Cardiac fibroblast (primary cell): ENCODE data around the gene STAU1.

ENCODE experiments used
- DNase-seq, 2 donors: peaks; one replicate each; pipeline versions ENCODE4 v3.0.0 to v3.0.0-alpha.2; 2010; ENCODE audit warnings: low read depth in 2 of 2
- H3K4me3 ChIP-seq, 2 donors: replicated peaks in 1 of 2; 1 replicate in 1 of 2; 2 replicates in 1 of 2; pipeline ENCODE4 v1.5.1; 2011; ENCODE audit warnings: low read depth in 2 of 2, low read length in 2 of 2, mild to moderate bottlenecking in 2 of 2, moderate library complexity in 1 of 2
- TF ChIP-seq, protein P1 (sequence below): IDR thresholded peaks from one replicate; pipeline ENCODE4 v1.5.1; 2011; ENCODE audit warnings: low read depth, mild to moderate bottlenecking, low read length, inconsistent platforms

The STAU1 gene

DNA sequence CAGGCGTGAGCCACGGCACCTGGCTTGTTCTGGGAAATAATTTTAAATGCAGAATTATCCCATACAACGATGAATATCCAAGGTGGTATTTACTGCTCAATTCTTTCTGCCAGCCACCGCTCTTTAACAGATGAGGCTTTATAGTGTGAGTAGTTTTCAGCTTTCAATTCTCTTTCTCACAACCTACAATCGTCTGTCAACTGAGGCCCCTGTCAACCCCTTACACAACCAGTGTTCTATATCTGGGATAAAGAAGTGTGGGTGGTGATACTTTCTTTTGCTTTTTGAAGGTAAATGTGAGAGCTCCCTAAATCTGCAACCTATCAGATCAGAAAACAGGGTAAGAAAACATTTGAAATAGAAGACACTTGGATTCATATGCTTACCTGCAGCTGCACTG is 22.5 kb downstream of the STAU1 start:
- DNase-seq = no peak
- TF ChIP-seq, protein P1, sequence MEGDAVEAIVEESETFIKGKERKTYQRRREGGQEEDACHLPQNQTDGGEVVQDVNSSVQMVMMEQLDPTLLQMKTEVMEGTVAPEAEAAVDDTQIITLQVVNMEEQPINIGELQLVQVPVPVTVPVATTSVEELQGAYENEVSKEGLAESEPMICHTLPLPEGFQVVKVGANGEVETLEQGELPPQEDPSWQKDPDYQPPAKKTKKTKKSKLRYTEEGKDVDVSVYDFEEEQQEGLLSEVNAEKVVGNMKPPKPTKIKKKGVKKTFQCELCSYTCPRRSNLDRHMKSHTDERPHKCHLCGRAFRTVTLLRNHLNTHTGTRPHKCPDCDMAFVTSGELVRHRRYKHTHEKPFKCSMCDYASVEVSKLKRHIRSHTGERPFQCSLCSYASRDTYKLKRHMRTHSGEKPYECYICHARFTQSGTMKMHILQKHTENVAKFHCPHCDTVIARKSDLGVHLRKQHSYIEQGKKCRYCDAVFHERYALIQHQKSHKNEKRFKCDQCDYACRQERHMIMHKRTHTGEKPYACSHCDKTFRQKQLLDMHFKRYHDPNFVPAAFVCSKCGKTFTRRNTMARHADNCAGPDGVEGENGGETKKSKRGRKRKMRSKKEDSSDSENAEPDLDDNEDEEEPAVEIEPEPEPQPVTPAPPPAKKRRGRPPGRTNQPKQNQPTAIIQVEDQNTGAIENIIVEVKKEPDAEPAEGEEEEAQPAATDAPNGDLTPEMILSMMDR = no peak
- no peak overlapping the region for H3K4me3 ChIP-seq

DNA sequence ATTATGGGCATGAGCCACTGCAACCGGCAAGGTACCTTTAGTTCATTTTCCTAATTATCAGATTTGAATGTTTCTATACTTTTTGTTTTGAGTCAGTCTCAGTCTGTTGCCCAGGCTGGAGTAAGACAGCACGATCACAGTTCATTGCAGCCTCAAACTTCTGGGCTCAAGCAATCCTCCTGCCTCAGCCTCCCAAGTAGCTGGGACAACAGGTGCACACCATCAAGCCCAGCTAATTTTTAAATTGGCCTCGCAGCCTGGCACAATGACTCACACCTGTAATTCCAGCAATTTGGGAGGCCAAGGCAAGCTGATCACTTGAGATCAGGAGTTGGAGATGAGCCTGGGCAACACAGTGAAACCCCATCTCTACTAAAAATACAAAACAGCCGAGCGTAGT is 24.4 kb downstream of the STAU1 start:
- no peak for DNase-seq
- TF ChIP-seq, protein P1 = no peak
- no peak overlapping the region for H3K4me3 ChIP-seq

DNA sequence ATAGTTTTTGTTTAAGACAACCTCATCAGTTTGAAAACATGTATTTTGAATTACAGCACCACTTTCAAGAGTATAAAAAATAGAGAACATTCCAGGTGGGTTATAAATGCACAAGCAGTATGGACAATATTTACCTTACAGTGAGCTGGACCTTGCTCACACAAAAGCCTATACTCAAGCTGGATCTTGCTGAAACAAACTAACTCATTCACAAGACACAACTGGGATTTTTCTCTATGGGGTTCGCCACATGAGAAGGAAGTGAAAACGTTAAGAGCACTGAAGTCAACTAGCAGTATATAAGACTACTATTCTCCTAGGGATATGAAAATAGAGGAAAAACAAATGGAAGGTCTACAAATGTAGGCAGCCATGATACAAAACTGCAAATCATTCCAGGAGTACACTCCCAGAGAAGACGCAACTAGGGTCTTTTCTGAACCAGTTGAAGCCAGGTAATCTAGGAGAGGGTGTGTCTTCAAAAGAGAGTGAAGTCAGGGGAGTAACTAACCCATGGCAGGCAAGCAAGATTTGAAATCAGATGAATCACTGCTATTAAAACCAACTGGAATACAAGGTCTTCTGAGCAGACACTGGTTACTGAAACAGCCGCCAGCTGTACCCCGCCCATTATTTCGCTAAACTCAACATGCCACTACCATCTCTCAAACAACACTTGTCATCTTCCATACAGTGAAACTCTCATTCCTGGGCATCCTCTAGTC is 26.5 kb downstream of the STAU1 start:
- TF ChIP-seq, protein P1 = no peak
- no peak for DNase-seq

DNA sequence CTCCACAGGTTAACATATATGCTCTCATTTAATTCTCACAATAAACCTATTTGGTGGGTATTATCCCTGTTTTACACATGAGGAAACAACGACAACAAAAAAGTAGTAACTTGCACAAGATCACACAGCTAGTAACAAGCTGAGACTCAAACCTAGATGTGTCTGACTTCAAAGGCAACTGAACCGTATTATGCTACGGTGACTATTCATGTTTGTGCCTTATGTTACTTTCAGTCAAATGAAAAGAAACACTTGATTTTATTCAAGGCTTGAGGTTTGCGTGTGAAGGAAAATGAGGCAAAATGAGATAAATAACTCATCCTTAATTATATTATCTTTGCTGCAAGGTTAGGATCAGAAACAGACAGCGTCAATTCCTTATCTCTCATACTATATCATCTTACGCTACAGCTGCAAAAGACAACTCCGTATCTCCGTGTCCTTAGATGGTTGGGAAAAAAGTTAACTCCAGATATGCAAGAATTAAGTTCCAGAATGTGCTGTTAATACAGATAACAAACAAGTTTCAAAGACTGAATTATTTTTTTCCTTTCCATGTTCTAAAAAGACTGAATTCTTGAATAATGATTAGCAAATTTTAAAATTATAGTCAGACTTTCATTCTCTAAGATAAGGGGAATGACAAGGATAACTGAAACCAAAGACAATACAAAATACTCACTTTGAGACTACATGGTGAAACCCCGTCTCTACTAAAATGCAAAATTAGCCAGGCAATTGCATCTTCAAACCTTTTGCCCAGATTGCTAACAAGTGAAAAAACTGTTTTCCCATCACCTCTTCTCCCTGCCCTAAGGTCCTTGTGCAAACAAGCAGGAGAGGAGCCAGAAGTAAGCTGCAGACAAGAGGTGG is 27.8 kb downstream of the STAU1 start:
- DNase-seq = no peak
- no peak overlapping the region for H3K4me3 ChIP-seq
- TF ChIP-seq, protein P1 = no peak

More for the DNA sequence above, 26.5 kb downstream of the STAU1 start:
- no peak overlapping the region for H3K4me3 ChIP-seq

DNA sequence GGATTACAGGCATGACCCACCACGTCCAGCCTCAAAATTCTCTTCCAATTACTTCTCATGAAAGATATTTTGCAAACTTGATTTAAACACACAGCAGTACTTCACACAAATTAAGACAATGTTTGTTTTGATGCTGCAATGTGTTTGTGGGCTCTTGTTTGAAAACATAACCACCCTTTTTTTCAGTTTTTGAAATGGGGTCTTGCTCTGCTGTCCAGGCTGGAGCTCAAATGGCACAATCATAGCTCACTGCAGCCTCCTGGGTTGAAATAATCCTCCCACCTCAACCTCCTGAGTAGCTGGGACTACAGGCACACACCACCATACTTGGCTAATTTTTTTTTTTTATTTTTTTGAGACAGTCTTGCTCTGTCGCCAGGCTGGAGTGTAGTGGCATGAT is 31.0 kb downstream of the STAU1 start:
- TF ChIP-seq, protein P1 = no peak
- no peak for DNase-seq
- no peak overlapping the region for H3K4me3 ChIP-seq

DNA sequence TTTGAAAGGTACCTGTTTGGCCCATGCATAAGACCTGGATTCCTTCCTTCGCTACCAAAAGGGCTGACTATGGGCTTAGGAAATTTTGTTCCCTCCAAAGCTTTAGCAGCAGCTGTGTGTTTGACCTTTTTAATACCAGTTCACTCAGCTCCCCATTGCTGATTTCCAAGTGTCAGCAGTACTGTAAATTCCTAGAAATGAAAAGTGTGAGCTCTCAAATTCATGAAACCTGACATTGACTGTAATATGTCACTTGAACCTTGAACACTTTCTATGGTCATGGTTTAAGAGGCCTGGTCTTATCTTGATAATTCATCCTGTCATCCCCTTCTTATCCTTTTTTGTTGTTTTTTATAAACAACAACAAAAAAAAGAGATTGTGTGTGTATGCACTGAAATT is 31.7 kb downstream of the STAU1 start:
- H3K4me3 ChIP-seq = no peak overlapping the region
- TF ChIP-seq, protein P1 = no peak
- no peak for DNase-seq
